ENCODE measurements around the gene LMAN2. TPM values are rescaled to one million over a fixed set of nuclear protein-coding genes. Genes with fewer than 3 reads are reported as not detected.

LMAN2 gene
- total RNA-seq, 2 donors from 2014 or later = 119 to 128 TPM

GRCh38 chr5:177384134-177384533 is 32.7 kb upstream of the LMAN2 start, which contains the start of gene SLC34A1:
SLC34A1 (plus strand) TSS chr5:177384434; CDS start chr5:177385742, 1,308 bp downstream.
- Histone ChIP-seq H3K9ac (ENCODE audit: extremely low read depth, low read length, poor library complexity, severe bottlenecking) (no peak within 1 kb of the TSS), H3K4me1 (ENCODE audit: control insufficient read depth, insufficient read depth, low read length) (no peaks in the 10 kb centered on the region), H3K36me3 (ENCODE audit: control insufficient read depth, insufficient read depth, low read length) (no peaks in the 10 kb centered on the region), H3K27ac (ENCODE audit: low read depth, low read length) (no peak within 1 kb of the TSS), H3K4me3 (ENCODE audit: low read length) (no peak within 1 kb of the TSS), H3K9me3 (ENCODE audit: control insufficient read depth, low read length) (no peaks in the 10 kb centered on the region), H3K27me3 (ENCODE audit: control insufficient read depth, insufficient read depth, low read length, poor library complexity, severe bottlenecking) (peaks cover 6% of the 10 kb centered on the region)
- Mint-ChIP-seq H3K9me3 (no peaks in the 10 kb centered on the region), H3K27me3 (ENCODE audit: insufficient read depth) (peaks cover 28% of the 10 kb centered on the region), H3K4me1 (peaks cover 5% of the 10 kb centered on the region), H3K4me3 (no peak within 1 kb of the TSS), H3K27ac (no peak within 1 kb of the TSS), H3K36me3 (ENCODE audit: low read depth) (no peaks in the 10 kb centered on the region)
- WGBS, 2 experiments (ENCODE audit: insufficient coverage in 1 of 2, insufficient read length in 1 of 2) = 88 to 90% methylated on average over 3 to 4 of the region's 4 CpGs
- TF ChIP-seq, protein P1, sequence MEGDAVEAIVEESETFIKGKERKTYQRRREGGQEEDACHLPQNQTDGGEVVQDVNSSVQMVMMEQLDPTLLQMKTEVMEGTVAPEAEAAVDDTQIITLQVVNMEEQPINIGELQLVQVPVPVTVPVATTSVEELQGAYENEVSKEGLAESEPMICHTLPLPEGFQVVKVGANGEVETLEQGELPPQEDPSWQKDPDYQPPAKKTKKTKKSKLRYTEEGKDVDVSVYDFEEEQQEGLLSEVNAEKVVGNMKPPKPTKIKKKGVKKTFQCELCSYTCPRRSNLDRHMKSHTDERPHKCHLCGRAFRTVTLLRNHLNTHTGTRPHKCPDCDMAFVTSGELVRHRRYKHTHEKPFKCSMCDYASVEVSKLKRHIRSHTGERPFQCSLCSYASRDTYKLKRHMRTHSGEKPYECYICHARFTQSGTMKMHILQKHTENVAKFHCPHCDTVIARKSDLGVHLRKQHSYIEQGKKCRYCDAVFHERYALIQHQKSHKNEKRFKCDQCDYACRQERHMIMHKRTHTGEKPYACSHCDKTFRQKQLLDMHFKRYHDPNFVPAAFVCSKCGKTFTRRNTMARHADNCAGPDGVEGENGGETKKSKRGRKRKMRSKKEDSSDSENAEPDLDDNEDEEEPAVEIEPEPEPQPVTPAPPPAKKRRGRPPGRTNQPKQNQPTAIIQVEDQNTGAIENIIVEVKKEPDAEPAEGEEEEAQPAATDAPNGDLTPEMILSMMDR (conservative IDR thresholded peaks at IDR 0.05) = no peak
- no peak for DNase-seq

DNA sequence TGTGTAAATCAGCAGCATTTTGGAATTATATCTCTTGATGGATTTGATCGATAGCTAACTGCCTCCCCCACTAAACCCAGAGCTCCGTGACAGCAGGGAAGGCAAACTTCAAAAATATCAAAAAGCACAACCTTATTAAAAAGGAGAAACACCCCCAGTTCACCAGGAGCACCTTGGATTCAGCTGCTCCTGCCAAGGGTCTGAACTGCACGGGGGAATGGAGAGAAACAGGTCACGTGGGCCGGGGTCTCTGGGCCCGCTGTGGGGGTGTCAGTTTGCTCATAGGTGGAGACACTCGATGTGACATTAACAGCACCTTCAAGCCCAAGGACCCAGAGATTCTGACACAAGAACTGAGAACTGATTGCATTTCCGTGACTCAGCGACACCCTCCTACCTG is 31.7 kb upstream of the LMAN2 start:
- H3K27me3 ChIP-seq (ENCODE audit: control insufficient read depth, insufficient read depth, low read length, poor library complexity, severe bottlenecking) = no peaks in the 10 kb centered on the region
- H3K9ac ChIP-seq (ENCODE audit: extremely low read depth, low read length, poor library complexity, severe bottlenecking) = no peak overlapping the region
- H3K4me1 Mint-ChIP-seq = peaks cover 5% of the 10 kb centered on the region
- H3K27me3 Mint-ChIP-seq (ENCODE audit: insufficient read depth) = peaks cover 18% of the 10 kb centered on the region
- H3K9me3 ChIP-seq (ENCODE audit: control insufficient read depth, low read length) = no peaks in the 10 kb centered on the region
- no peaks in the 10 kb centered on the region for H3K9me3 Mint-ChIP-seq
- no peaks in the 10 kb centered on the region for H3K36me3 Mint-ChIP-seq (ENCODE audit: low read depth)
- no peak overlapping the region for H3K4me3 ChIP-seq (ENCODE audit: low read length)
- H3K4me3 Mint-ChIP-seq = no peak overlapping the region
- no peak overlapping the region for H3K27ac Mint-ChIP-seq
- DNase-seq = no peak
- 91 to 93% methylated on average over 7 to 9 of the region's 9 CpGs for WGBS, 2 experiments (ENCODE audit: insufficient coverage in 1 of 2, insufficient read length in 1 of 2)
- TF ChIP-seq, protein P1 (conservative IDR thresholded peaks at IDR 0.05) = no peak
- H3K36me3 ChIP-seq (ENCODE audit: control insufficient read depth, insufficient read depth, low read length) = no peaks in the 10 kb centered on the region
- H3K4me1 ChIP-seq (ENCODE audit: control insufficient read depth, insufficient read depth, low read length) = no peaks in the 10 kb centered on the region
- H3K27ac ChIP-seq (ENCODE audit: low read depth, low read length) = no peak overlapping the region

GRCh38 chr5:177382423-177383029 is 31.1 kb upstream of the LMAN2 start:
- Mint-ChIP-seq H3K27ac (no peak overlapping the region), H3K9me3 (no peaks in the 10 kb centered on the region), H3K4me1 (peaks cover 5% of the 10 kb centered on the region), H3K4me3 (no peak overlapping the region), H3K27me3 (ENCODE audit: insufficient read depth) (peaks cover 14% of the 10 kb centered on the region), H3K36me3 (ENCODE audit: low read depth) (no peaks in the 10 kb centered on the region)
- TF ChIP-seq, protein P1 (conservative IDR thresholded peaks at IDR 0.05) = peak; percentile 61
- peak; percentile 85 for DNase-seq
- no peaks in the 10 kb centered on the region for H3K27me3 ChIP-seq (ENCODE audit: control insufficient read depth, insufficient read depth, low read length, poor library complexity, severe bottlenecking)
- no peaks in the 10 kb centered on the region for H3K9me3 ChIP-seq (ENCODE audit: control insufficient read depth, low read length)
- WGBS, 2 experiments (ENCODE audit: insufficient coverage in 1 of 2, insufficient read length in 1 of 2) = 75 to 80% methylated on average over 8 to 11 of the region's 11 CpGs
- H3K36me3 ChIP-seq (ENCODE audit: control insufficient read depth, insufficient read depth, low read length) = no peaks in the 10 kb centered on the region
- no peak overlapping the region for H3K9ac ChIP-seq (ENCODE audit: extremely low read depth, low read length, poor library complexity, severe bottlenecking)
- H3K4me1 ChIP-seq (ENCODE audit: control insufficient read depth, insufficient read depth, low read length) = no peaks in the 10 kb centered on the region
- no peak overlapping the region for H3K4me3 ChIP-seq (ENCODE audit: low read length)
- H3K27ac ChIP-seq (ENCODE audit: low read depth, low read length) = no peak overlapping the region

Measured in endodermal cell (in vitro differentiated cells).